Upper lobe of left lung (tissue), 6 donors: ENCODE measurements around the gene MYCBPAP. TPM values are rescaled to one million over a fixed set of nuclear protein-coding genes. Genes with fewer than 3 reads are reported as not detected.

Experiments used
- ATAC-seq, 2 donors: fragments of 200-7000 bp; cut with Tn5 transposase; one replicate each; pipeline ENCODE4 v1.9.1; 2022; ENCODE audit warnings: mild to moderate bottlenecking in 2 of 2, moderate library complexity in 2 of 2; ENCODE audit not compliant: low FRiP score in 2 of 2
- DNase-seq, 2 donors: peaks; one replicate each; pipeline ENCODE4 v3.0.0-alpha.2; 2019 to 2020
- H3K27ac ChIP-seq, 4 donors: fragments of 200-600 bp; sonication (generic); one replicate each; pipeline ENCODE4 v1.5.1; 2016 to 2019
- H3K27me3 ChIP-seq, 4 donors: fragments of 200-600 bp; sonication (generic); one replicate each; pipeline ENCODE4 v1.5.1; 2017 to 2019
- H3K36me3 ChIP-seq, 4 donors: fragments of 200-600 bp; sonication (generic); one replicate each; pipeline ENCODE4 v1.5.1; 2016 to 2019
- H3K4me1 ChIP-seq, 4 donors: fragments of 200-600 bp; sonication (generic); one replicate each; pipeline ENCODE4 v1.5.1; 2018 to 2019
- H3K4me3 ChIP-seq, 4 donors: fragments of 200-600 bp; sonication (generic); one replicate each; pipeline ENCODE4 v1.5.1; 2017 to 2019; ENCODE audit warnings: mild to moderate bottlenecking in 2 of 4, moderate library complexity in 1 of 4
- H3K9me3 ChIP-seq, 4 donors: fragments of 200-600 bp; sonication (generic); one replicate each; pipeline ENCODE4 v1.5.1; 2018 to 2019
- CTCF ChIP-seq, 6 experiments: fragments of 450-650 bp in 4 of 6; fragments of 200-600 bp in 2 of 6; sonication (generic) in 2 of 6; IDR thresholded peaks; one replicate each; pipeline ENCODE4 v1.5.1; 2016 to 2019; ENCODE audit warnings: antibody characterized with exemption in 6 of 6
- EP300 ChIP-seq, 4 donors: sonication (generic); formaldehyde crosslinking; IDR thresholded peaks; one replicate each; pipeline ENCODE4 v1.5.1; 2017; ENCODE audit warnings: antibody characterized with exemption in 4 of 4, control low read depth in 2 of 4
- POLR2A ChIP-seq, 4 donors: fragments of 450-650 bp; IDR thresholded peaks; one replicate each; pipeline ENCODE4 v1.5.1; 2016 to 2017; ENCODE audit warnings: antibody characterized with exemption in 4 of 4, mild to moderate bottlenecking in 2 of 4
- POLR2AphosphoS5 ChIP-seq, 2 donors: sonication (generic); formaldehyde crosslinking; IDR thresholded peaks; one replicate each; pipeline ENCODE4 v1.5.1; 2017; ENCODE audit warnings: antibody characterized with exemption in 2 of 2
- WGBS, 2 donors: methylation state at CpG; one replicate each; pipeline ENCODE4 v1.1.5; 2017 to 2018; 5-methylcytosine and 5-hydroxymethylcytosine counted together
- total RNA-seq, 6 donors: library from RNA; depleted of rRNA in 4 of 6; stranded (reverse); fragments of >200 nt in 4 of 6; gene quantifications; one replicate each; pipeline versions ENCODE4 v1.1.0 to v1.2.1, GENCODE V29; 2016 to 2021
- donor health status: DM: no; HTN: no; CAD: no; lungs with moderate emphysema.
- donor health status: DM: no; HTN: yes; CAD: no; lungs with severe emphysema.

The MYCBPAP gene
- total RNA-seq, 6 donors from 2014 or later, result 1.0 to 14.7 (median 4.2) TPM

GRCh38 chr17:50564916-50565315, 56.7 kb downstream of the MYCBPAP start:
- ATAC-seq (peak; percentile 31 to 79), DNase-seq (peak in 1 of 2 donors; percentile 90)
- no peaks in the 10 kb centered on the region for H3K9me3 ChIP-seq
- WGBS, 2 donors, result 18 to 27% methylated on average over 16 to 17 of the region's 19 CpGs
- H3K27me3 ChIP-seq, result peaks cover 0 to 35% (median 23%) of the 10 kb centered on the region in 4 donors
- peaks cover 23 to 39% (median 23%) of the 10 kb centered on the region in 4 donors for H3K4me1 ChIP-seq
- no peak for TF ChIP-seq POLR2AphosphoS5 (IDR thresholded peaks at IDR 0.05)
- TF ChIP-seq EP300 (IDR thresholded peaks at IDR 0.05), result no peak
- no peak for TF ChIP-seq POLR2A (IDR thresholded peaks at IDR 0.05)
- TF ChIP-seq CTCF (IDR thresholded peaks at IDR 0.05), result no peak
- H3K4me3 ChIP-seq, result no peak overlapping the region
- H3K27ac ChIP-seq, result no peak overlapping the region
- H3K36me3 ChIP-seq, result no peaks in the 10 kb centered on the region

- TF ChIP-seq CTCF (IDR thresholded peaks at IDR 0.05) (no peak), EP300 (IDR thresholded peaks at IDR 0.05) (no peak), POLR2A (IDR thresholded peaks at IDR 0.05) (no peak), POLR2AphosphoS5 (IDR thresholded peaks at IDR 0.05) (no peak)
- H3K27me3 ChIP-seq, result peaks cover 0 to 30% (median 18%) of the 10 kb centered on the region in 4 donors
- H3K36me3 ChIP-seq, result no peaks in the 10 kb centered on the region
- no peak overlapping the region for H3K4me3 ChIP-seq
- H3K9me3 ChIP-seq, result no peaks in the 10 kb centered on the region
- H3K27ac ChIP-seq, result no peak overlapping the region
- ATAC-seq (no peak), DNase-seq (no peak)
- H3K4me1 ChIP-seq, result peaks cover 16 to 32% (median 16%) of the 10 kb centered on the region in 4 donors
- 29 to 40% methylated on average over 7 to 10 of the region's 10 CpGs for WGBS, 2 donors
Measured at GRCh38 chr17:50565402-50566350, 57.4 kb downstream of the MYCBPAP start.

- DNase-seq (no peak), ATAC-seq (no peak)
- H3K4me1 ChIP-seq, result peaks cover 3 to 19% (median 5%) of the 10 kb centered on the region in 4 donors
- no peaks in the 10 kb centered on the region for H3K36me3 ChIP-seq
- TF ChIP-seq POLR2AphosphoS5 (IDR thresholded peaks at IDR 0.05), result no peak
- no peak for TF ChIP-seq POLR2A (IDR thresholded peaks at IDR 0.05)
- TF ChIP-seq CTCF (IDR thresholded peaks at IDR 0.05), result no peak
- TF ChIP-seq EP300 (IDR thresholded peaks at IDR 0.05), result no peak
- no peak overlapping the region for H3K4me3 ChIP-seq
- 27 to 31% methylated on average over 2 of the region's 2 CpGs for WGBS, 2 donors
- H3K9me3 ChIP-seq, result no peaks in the 10 kb centered on the region
- H3K27me3 ChIP-seq, result peaks cover 0 to 18% (median 6%) of the 10 kb centered on the region in 4 donors
- H3K27ac ChIP-seq, result no peak overlapping the region
Measured at GRCh38 chr17:50566886-50567285, 58.6 kb downstream of the MYCBPAP start.

GRCh38 chr17:50568659-50569058, 60.4 kb downstream of the MYCBPAP start:
- WGBS, 2 donors, result 86 to 98% methylated on average over 7 of the region's 12 CpGs
- H3K36me3 ChIP-seq, result no peaks in the 10 kb centered on the region
- no peak for TF ChIP-seq POLR2A (IDR thresholded peaks at IDR 0.05)
- TF ChIP-seq CTCF (IDR thresholded peaks at IDR 0.05), result no peak
- TF ChIP-seq POLR2AphosphoS5 (IDR thresholded peaks at IDR 0.05), result no peak
- no peak for TF ChIP-seq EP300 (IDR thresholded peaks at IDR 0.05)
- peaks cover 0 to 3% (median 0%) of the 10 kb centered on the region in 4 donors for H3K27me3 ChIP-seq
- H3K27ac ChIP-seq, result no peak overlapping the region
- ATAC-seq (no peak), DNase-seq (no peak)
- H3K4me3 ChIP-seq, result no peak overlapping the region
- H3K4me1 ChIP-seq, result peaks cover 0 to 13% (median 0%) of the 10 kb centered on the region in 4 donors
- H3K9me3 ChIP-seq, result no peaks in the 10 kb centered on the region
